GM13976 (cell line): ENCODE measurements around the gene FBXO33.
"Not testable (repeated sequence)": the region's sequence is repeated elsewhere in the genome, so short reads cannot be mapped to it uniquely, and the experiment has no call there.

Source experiments
- DNase-seq: peaks from one replicate; pipeline ENCODE4 v3.0.0; 2012; ENCODE audit warnings: low spot score
- in situ Hi-C: fragments of 300-500 bp; cut with MboI; formaldehyde crosslinking; loops from one replicate; pipeline ENCODE4 v1.12.0; 2022; ENCODE audit warnings: low sequenced_read_pairs, mixed read lengths, inconsistent platforms; ENCODE audit not compliant: unreplicated experiment
- TF ChIP-seq, protein P1 (sequence below): IDR thresholded peaks from 2 replicates; pipeline ENCODE4 v1.5.1; 2012; ENCODE audit warnings: borderline replicate concordance, mild to moderate bottlenecking; ENCODE audit not compliant: insufficient read depth; ENCODE audit errors: extremely low read depth, missing control alignments, control extremely low read depth

FBXO33 gene

DNA sequence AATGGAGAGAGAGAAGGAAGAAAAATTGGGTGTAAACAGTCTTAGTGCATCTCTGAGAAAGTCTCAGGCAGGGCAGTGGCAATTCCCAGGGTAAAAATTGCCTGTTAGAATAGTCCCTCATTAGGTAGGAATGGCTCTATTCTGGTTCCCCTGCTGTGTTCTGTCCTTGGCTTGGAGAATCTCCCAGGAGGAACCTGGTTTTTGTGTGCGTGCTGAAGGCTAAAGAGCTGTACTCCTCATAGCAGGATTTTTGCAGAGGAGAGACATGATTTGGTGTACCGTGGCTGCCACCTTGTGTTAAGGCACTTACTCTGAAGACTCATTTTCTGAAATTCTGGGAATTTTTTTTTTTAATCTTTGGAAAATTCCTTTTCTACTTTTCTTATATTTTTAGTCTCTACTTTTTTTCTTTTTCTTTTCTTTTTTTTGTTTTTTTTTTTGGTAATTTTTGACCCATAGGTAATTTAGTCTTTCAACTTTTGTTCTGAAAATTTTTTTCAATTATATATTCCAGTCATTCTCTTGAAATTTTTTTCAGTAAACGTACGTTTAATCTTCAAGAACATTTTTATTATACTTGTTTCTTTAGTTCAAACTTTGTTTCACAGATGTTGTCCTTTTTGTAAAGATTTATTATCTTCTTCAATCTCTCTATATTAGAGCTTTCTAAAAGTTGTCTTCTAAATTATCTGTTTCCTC lies 63.8 kb downstream of the FBXO33 start:
- in situ Hi-C loops, result no loop called here
- TF ChIP-seq, protein P1, sequence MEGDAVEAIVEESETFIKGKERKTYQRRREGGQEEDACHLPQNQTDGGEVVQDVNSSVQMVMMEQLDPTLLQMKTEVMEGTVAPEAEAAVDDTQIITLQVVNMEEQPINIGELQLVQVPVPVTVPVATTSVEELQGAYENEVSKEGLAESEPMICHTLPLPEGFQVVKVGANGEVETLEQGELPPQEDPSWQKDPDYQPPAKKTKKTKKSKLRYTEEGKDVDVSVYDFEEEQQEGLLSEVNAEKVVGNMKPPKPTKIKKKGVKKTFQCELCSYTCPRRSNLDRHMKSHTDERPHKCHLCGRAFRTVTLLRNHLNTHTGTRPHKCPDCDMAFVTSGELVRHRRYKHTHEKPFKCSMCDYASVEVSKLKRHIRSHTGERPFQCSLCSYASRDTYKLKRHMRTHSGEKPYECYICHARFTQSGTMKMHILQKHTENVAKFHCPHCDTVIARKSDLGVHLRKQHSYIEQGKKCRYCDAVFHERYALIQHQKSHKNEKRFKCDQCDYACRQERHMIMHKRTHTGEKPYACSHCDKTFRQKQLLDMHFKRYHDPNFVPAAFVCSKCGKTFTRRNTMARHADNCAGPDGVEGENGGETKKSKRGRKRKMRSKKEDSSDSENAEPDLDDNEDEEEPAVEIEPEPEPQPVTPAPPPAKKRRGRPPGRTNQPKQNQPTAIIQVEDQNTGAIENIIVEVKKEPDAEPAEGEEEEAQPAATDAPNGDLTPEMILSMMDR, result peak; percentile 22
- DNase-seq, result peak; percentile 43

DNA sequence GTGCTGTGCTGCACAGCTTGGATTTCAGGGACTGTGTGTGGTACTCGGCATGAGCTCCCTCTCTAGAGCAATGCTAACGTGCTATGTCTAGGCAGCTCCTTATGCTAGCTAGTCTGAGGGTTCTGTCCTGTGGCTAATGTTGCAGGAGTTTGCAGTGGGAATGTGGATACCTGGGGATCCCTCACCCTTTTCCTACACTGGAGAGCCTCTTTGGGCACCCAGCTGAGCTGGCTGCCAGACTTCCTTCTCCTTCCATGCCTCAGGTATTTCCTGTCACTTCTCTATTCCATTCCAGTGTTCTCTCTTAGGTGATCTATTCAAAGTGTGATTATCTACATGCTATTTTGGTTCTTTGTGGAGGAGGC lies 64.9 kb downstream of the FBXO33 start:
- no peak for DNase-seq
- TF ChIP-seq, protein P1, result no peak
- in situ Hi-C loops, result no loop called here

DNA sequence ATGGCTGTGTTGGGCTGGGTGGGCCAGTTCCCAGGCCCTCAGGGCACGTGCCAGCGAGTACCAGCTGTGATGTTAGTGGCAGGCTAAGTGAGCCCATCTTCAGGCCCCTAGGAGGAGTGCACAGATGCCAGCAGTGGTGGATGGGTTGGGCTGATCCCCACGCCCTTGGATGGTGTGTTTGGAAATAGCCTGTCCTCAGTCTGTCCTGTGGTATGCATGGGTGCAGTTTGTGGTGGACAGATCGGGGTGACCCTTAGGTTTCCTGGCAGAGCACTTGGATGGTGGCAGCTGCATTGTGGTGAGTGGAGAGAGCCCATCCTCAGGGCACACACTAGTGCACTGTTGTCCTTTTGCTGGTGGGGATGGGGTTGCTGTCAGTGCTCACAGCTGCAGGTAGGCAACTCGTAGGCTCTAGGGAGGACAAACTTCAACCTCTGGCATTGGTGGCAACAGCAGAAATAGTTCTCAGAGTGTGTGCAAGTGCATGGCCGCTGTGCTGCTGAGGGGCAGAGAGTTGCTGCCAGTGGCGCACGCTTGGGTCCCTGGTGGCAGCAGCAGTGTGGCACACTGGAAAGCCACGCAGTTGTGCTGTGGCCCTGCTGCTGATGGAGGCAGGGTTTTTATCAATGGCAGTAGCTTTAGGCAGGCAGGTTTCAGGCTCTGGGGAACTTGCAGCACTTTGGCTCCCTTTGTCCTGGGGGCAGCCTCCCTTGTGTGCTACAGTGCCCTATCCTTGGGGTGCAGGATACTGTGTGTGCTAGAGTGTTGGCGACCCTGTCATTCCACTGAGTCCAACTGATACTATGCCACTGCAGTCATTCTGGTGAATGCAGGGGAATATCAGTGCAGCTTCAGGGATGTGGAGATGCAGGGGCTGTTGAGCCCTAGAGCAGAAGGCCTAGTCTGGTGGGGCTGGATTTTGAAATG lies 65.5 kb downstream of the FBXO33 start:
- in situ Hi-C loops, result no loop called here
- no peak for DNase-seq
- TF ChIP-seq, protein P1, result no peak

DNA sequence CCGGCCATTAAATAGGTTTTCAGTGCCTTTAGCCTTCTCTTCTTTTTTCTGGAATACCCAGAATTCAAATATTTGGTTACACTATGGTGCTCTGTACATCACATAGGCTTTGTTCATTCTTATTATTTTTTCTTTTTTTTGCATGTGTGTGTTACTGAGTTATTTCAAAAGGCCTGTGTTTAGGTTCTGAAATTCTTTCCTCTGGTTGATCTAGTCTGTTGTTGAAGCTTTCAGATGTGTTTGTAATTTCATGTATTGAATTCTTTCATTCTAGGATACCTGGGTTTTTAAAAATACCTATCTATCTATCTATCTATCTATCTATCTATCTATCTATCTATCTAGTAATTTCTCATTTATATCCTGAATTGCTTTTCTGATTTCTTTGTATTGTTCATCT lies 66.9 kb downstream of the FBXO33 start:
- DNase-seq, result no peak
- TF ChIP-seq, protein P1, result no peak
- in situ Hi-C loops, result no loop called here

DNA sequence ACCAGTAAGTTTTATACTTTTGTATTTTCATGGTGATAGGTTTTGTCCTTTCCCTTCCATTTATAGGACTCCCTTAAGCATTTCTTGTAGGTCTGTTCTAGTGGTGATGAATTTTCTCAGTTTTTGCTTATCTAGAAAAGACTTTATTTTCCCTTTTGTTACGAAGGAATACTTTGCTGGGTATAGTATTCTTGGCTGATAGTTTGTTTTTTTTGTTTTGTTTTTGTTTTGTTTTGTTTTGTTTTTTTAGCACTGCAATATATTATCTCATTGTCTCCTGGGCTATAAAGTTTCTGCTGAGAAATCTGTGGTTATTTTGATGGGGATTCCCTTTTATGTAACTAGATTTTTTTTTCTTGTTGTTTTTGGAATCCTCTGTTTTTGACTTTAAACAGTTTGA lies 67.7 kb downstream of the FBXO33 start:
- in situ Hi-C loops, result no loop called here
- no peak for DNase-seq
- TF ChIP-seq, protein P1, result no peak

DNA sequence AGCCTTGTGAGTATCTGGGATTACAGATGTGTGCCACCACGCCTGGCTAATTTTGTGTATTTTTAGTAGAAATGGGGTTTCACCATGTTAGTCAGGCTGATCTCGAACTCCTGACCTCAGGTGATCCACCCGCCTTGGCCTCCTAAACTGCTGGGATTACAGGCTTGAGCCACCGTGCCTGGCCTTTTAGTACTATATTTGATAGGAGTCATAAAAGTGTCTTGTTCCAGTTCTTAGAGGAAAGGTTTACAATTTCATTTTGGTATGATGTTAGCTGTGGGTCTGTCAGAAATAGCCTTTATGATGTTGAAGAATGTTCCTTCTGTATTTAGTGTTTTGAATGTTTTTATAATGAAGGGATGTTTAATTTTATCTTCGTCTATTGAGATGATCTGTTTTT lies 70.7 kb downstream of the FBXO33 start:
- in situ Hi-C loops, DNase-seq: not testable (repeated sequence)

DNA sequence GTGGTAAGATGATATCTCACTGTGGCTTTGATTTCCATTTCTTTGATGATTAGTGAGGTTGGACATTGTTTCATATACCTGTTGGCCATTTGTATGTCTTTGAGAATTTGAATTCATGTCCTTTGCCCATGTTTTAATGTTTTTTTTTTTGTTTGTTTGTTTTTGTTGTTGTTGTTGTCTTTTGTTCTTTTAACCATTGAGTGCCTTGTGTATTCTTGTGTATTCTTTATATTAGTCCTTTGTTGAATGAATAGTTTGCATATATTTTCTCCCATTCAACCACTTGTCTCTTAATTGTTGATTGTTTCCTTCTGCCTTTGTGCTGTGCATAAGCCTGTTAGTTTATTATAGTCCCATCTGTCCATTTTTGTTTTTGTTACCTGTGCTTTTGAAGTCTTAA lies 71.9 kb downstream of the FBXO33 start:
- in situ Hi-C loops, result no loop called here
- TF ChIP-seq, protein P1, result no peak

DNA sequence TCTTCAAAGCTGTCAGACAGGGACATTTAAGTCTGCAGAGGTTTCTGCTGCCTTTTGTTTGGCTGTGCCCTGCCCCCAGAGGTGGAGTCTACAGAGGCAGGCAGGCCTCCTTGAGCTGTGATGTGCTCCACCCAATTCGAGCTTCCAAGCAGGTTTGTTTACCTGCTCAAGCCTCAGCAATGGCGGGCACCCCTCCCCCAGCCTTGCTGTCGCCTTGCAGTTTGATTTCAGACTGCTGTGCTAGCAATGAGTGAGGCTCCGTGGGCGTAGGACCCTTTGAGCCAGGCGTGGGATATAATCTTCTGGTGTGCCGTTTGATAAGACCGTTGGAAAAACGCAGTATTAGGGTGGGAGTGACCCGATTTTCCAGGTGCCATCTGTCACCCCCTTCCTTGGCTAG lies 73.2 kb downstream of the FBXO33 start:
- in situ Hi-C loops, DNase-seq: not testable (repeated sequence)

More for the DNA sequence above, 71.9 kb downstream of the FBXO33 start:
- no peak for DNase-seq
